8988T (cell line): ENCODE measurements around the gene TP53BP2.
A peak's percentile ranks its signal among the peaks of the same experiment; 100 is the strongest.
"Not testable (repeated sequence)": the region's sequence is repeated elsewhere in the genome, so short reads cannot be mapped to it uniquely, and the experiment has no call there.

ENCODE experiments used
- DNase-seq: peaks from one replicate; pipeline ENCODE4 v3.0.0; 2011

TP53BP2 gene

GRCh38 chr1:223845810-223846682, at the start of gene TP53BP2:
TP53BP2 (minus strand) TSS chr1:223845947; CDS start chr1:223845680, 267 bp downstream.
- DNase-seq = peak; percentile 74

- DNase-seq = not testable (repeated sequence)
These were observed 44.7 kb upstream of the TP53BP2 start for GRCh38 chr1:223890494-223890893.

GRCh38 chr1:223889319-223889718, 43.6 kb upstream of the TP53BP2 start:
- not testable (repeated sequence) for DNase-seq

- DNase-seq = peak; percentile 23
These were observed 42.1 kb upstream of the TP53BP2 start for GRCh38 chr1:223887747-223888418.

- DNase-seq = no peak
These were observed 40.8 kb upstream of the TP53BP2 start for GRCh38 chr1:223886516-223886921.

- DNase-seq = no peak
These were observed 39.9 kb upstream of the TP53BP2 start for GRCh38 chr1:223885614-223886013.

- DNase-seq = no peak
These were observed 33.0 kb upstream of the TP53BP2 start for GRCh38 chr1:223878598-223879325.

GRCh38 chr1:223877804-223878203, 32.1 kb upstream of the TP53BP2 start:
- DNase-seq = no peak

- DNase-seq = no peak
These were observed 30.8 kb upstream of the TP53BP2 start for GRCh38 chr1:223876590-223876989.

GRCh38 chr1:223873044-223873443, 27.3 kb upstream of the TP53BP2 start:
- no peak for DNase-seq

- no peak for DNase-seq
These were observed 26.7 kb upstream of the TP53BP2 start for GRCh38 chr1:223872308-223872901.

- DNase-seq = no peak
These were observed 25.1 kb upstream of the TP53BP2 start for GRCh38 chr1:223870617-223871574.

- not testable (repeated sequence) for DNase-seq
These were observed 19.0 kb upstream of the TP53BP2 start for GRCh38 chr1:223864599-223865368.

GRCh38 chr1:223864084-223864483, 18.3 kb upstream of the TP53BP2 start:
- DNase-seq = no peak

GRCh38 chr1:223861904-223862303, 16.2 kb upstream of the TP53BP2 start:
- no peak for DNase-seq

- DNase-seq = no peak
These were observed 14.4 kb upstream of the TP53BP2 start for GRCh38 chr1:223860051-223860622.

GRCh38 chr1:223859058-223859457, 13.3 kb upstream of the TP53BP2 start:
- DNase-seq = no peak

- DNase-seq = no peak
These were observed 10.6 kb upstream of the TP53BP2 start for GRCh38 chr1:223856386-223856785.

- DNase-seq = no peak
These were observed 8.0 kb upstream of the TP53BP2 start for GRCh38 chr1:223853748-223854147.

GRCh38 chr1:223853275-223853674, 7.5 kb upstream of the TP53BP2 start:
- no peak for DNase-seq

- DNase-seq = no peak
These were observed 6.6 kb upstream of the TP53BP2 start for GRCh38 chr1:223852337-223852736.
